Neuronal stem cell (in vitro differentiated cells): ENCODE results near the gene G3BP1.

ENCODE experiments used
- DNase-seq: peaks from one replicate; pipeline ENCODE4 v3.0.0-alpha.2; 2013; ENCODE audit warnings: low spot score
- H2AFZ ChIP-seq: one replicate; pipeline ENCODE4 v1.6.1; 2013; ENCODE audit warnings: mild to moderate bottlenecking, low read length, inconsistent platforms
- H2AK5ac ChIP-seq: 2 replicates; pipeline ENCODE4 v1.6.1; 2013; ENCODE audit warnings: low read depth, mild to moderate bottlenecking, inconsistent platforms, low read length, moderate library complexity, mixed read lengths
- H2BK120ac ChIP-seq: 2 replicates; pipeline ENCODE4 v1.6.1; 2013; ENCODE audit warnings: low read depth, mild to moderate bottlenecking, inconsistent platforms, low read length, moderate library complexity, mixed read lengths
- H2BK12ac ChIP-seq: one replicate; pipeline ENCODE4 v1.6.1; 2013; ENCODE audit warnings: low read length, inconsistent platforms
- H2BK15ac ChIP-seq: 2 replicates; pipeline ENCODE4 v1.6.1; 2013; ENCODE audit warnings: mild to moderate bottlenecking, low read length, inconsistent platforms, mixed read lengths
- H2BK5ac ChIP-seq: one replicate; pipeline ENCODE4 v1.6.1; 2013; ENCODE audit warnings: inconsistent platforms, mild to moderate bottlenecking, low read length, moderate library complexity
- H3K14ac ChIP-seq: one replicate; pipeline ENCODE4 v1.6.1; 2013; ENCODE audit warnings: low read length, inconsistent platforms
- H3K18ac ChIP-seq: 2 replicates; pipeline ENCODE4 v1.6.1; 2013; ENCODE audit warnings: low read length, inconsistent platforms
- H3K23ac ChIP-seq: 2 replicates; pipeline ENCODE4 v1.6.1; 2013; ENCODE audit warnings: low read depth, mild to moderate bottlenecking, mixed read lengths, low read length, inconsistent platforms; ENCODE audit not compliant: poor library complexity
- H3K27ac ChIP-seq: replicated peaks from 3 replicates; pipeline ENCODE4 v1.5.1; 2013; ENCODE audit warnings: low read length, inconsistent platforms
- H3K27me3 ChIP-seq, 3 experiments: 2 replicates each; pipeline ENCODE4 v1.6.1; 2013; ENCODE audit warnings: low read length in 3 of 3, mild to moderate bottlenecking in 2 of 3, inconsistent platforms in 1 of 3, low read depth in 1 of 3, mixed read lengths in 1 of 3, moderate library complexity in 1 of 3; ENCODE audit not compliant: control insufficient read depth in 3 of 3, insufficient read depth in 3 of 3
- H3K36me3 ChIP-seq, 2 donors: replicated peaks in 1 of 2; 2 replicates each; pipeline ENCODE4 v1.6.1; 2013; ENCODE audit warnings: low read length in 2 of 2; ENCODE audit not compliant: control insufficient read depth in 2 of 2, insufficient read depth in 2 of 2
- H3K4ac ChIP-seq: 2 replicates; pipeline ENCODE4 v1.6.1; 2013; ENCODE audit warnings: inconsistent platforms, mild to moderate bottlenecking, low read length, moderate library complexity
- H3K4me1 ChIP-seq, 2 donors: 1 replicate in 1 of 2; 2 replicates in 1 of 2; pipeline ENCODE4 v1.6.1; 2013; ENCODE audit warnings: low read length in 2 of 2, low read depth in 1 of 2; ENCODE audit not compliant: control insufficient read depth in 2 of 2, insufficient read depth in 1 of 2
- H3K4me2 ChIP-seq: one replicate; pipeline ENCODE4 v1.6.1; 2013; ENCODE audit warnings: mild to moderate bottlenecking, low read length, inconsistent platforms; ENCODE audit not compliant: insufficient read depth, poor library complexity, severe bottlenecking
- H3K4me3 ChIP-seq, 2 donors: 2 replicates each; pipeline ENCODE4 v1.5.1; 2013; ENCODE audit warnings: low read length in 2 of 2, mild to moderate bottlenecking in 2 of 2, inconsistent platforms in 1 of 2, moderate library complexity in 1 of 2
- H3K79me1 ChIP-seq: one replicate; pipeline ENCODE4 v1.6.1; 2013; ENCODE audit warnings: low read depth, mild to moderate bottlenecking, inconsistent platforms, low read length, moderate library complexity
- H3K9ac ChIP-seq: one replicate; pipeline ENCODE4 v1.6.1; 2013; ENCODE audit warnings: mild to moderate bottlenecking, low read depth, low read length, inconsistent platforms; ENCODE audit not compliant: poor library complexity
- H3K9me3 ChIP-seq, 2 donors: replicated peaks in 1 of 2; 2 replicates each; pipeline versions ENCODE3 to v1.6.1; 2013; ENCODE audit warnings: low read length in 2 of 2, mild to moderate bottlenecking in 2 of 2, inconsistent platforms in 1 of 2, low read depth in 1 of 2, mixed read lengths in 1 of 2, moderate library complexity in 1 of 2; ENCODE audit not compliant: control insufficient read depth in 2 of 2, insufficient read depth in 1 of 2
- H4K8ac ChIP-seq: one replicate; pipeline ENCODE4 v1.6.1; 2013; ENCODE audit warnings: low read depth, mild to moderate bottlenecking, inconsistent platforms, low read length, moderate library complexity
- H4K91ac ChIP-seq: one replicate; pipeline ENCODE4 v1.6.1; 2013; ENCODE audit warnings: low read length, low read depth, mild to moderate bottlenecking, inconsistent platforms; ENCODE audit not compliant: poor library complexity
- WGBS, 2 donors: extraction: QIAGEN DNeasy Blood & Tissue Kit; methylation state at CpG; one replicate each; pipeline ENCODE4 v1.1.7; 2013; ENCODE audit warnings: missing lambda C conversion rate in 2 of 2, mixed read lengths in 1 of 2; ENCODE audit not compliant: insufficient read length in 2 of 2, insufficient replicate concordance in 1 of 2; ENCODE audit errors: extremely low coverage in 2 of 2; 5-methylcytosine and 5-hydroxymethylcytosine counted together

Gene G3BP1

DNA sequence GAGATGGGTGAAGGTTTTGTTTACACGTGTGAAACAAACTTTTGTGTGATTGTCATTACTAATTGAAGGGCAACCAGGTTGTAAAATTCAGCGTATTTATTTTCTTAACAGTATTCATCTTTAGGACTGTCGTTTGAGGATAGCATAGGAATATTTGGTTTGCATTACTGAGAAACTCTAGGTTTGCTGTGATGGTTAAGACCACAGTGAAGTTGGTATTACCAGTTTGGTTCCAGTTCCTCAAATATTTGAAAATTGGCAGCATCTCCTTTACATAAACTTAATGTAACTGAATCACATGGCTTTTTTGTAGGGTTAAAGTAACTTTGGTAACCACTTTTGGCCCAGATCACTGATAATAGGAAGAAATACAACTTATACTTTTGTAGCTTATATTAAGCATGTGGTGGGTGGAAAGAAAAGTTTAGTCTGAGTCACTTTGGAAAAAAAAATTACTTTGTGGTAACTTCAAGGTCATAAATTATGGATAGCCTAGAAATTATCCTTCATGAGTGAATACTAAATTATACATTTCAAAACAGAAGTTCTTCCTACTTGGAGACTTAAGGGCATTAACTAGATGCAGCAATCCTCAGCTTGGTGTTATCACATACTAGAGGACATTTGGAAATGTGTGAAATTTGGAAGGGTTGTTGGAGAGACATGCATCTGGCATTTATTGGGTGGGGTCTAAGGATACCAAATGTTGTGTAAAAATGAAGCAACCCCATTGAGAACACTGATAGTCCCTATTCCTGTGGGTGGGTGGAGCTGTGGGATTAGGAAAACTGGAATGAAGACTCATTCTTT lies 33.9 kb downstream of the G3BP1 start:
- Histone ChIP-seq H3K4me3 (no peak overlapping the region), H3K4ac (no peak overlapping the region), H3K36me3 (peaks cover 19 to 98% of the 10 kb centered on the region in 2 donors), H3K18ac (no peak overlapping the region), H2BK5ac (no peak overlapping the region), H4K91ac (no peak overlapping the region), H3K27me3 (no peaks in the 10 kb centered on the region), H3K4me2 (no peak overlapping the region), H3K9me3 (peaks cover 0 to 10% of the 10 kb centered on the region in 2 donors), H2AK5ac (no peak overlapping the region), H3K23ac (no peak overlapping the region), H2BK12ac (no peak overlapping the region), H3K9ac (no peak overlapping the region), H2BK15ac (no peak overlapping the region), H3K4me1 (no peaks in the 10 kb centered on the region), H2AFZ (no peak overlapping the region), H3K27ac (no peak overlapping the region), H2BK120ac (no peak overlapping the region), H4K8ac (no peak overlapping the region), H3K14ac (no peak overlapping the region), H3K79me1 (peaks cover 5% of the 10 kb centered on the region)
- WGBS, 2 donors = no CpG with 5 or more reads among the region's 3 CpGs
- no peak for DNase-seq

- Histone ChIP-seq H3K23ac (no peak overlapping the region), H2AFZ (no peak overlapping the region), H3K79me1 (peaks cover 2% of the 10 kb centered on the region), H3K36me3 (peaks cover 21 to 100% of the 10 kb centered on the region in 2 donors), H3K14ac (no peak overlapping the region), H3K9me3 (peaks cover 0 to 10% of the 10 kb centered on the region in 2 donors), H3K18ac (no peak overlapping the region), H4K91ac (no peak overlapping the region), H3K9ac (no peak overlapping the region), H2BK5ac (no peak overlapping the region), H3K27me3 (no peaks in the 10 kb centered on the region), H3K27ac (no peak overlapping the region), H2BK120ac (no peak overlapping the region), H2BK12ac (no peak overlapping the region), H2BK15ac (no peak overlapping the region), H3K4me3 (no peak overlapping the region), H4K8ac (no peak overlapping the region), H2AK5ac (no peak overlapping the region), H3K4me1 (no peaks in the 10 kb centered on the region), H3K4ac (no peak overlapping the region), H3K4me2 (no peak overlapping the region)
- no CpG with 5 or more reads among the region's 4 CpGs for WGBS, 2 donors
- DNase-seq = no peak
These were observed 36.9 kb downstream of the G3BP1 start for GRCh38 chr5:151808451-151809169.

- H2AFZ ChIP-seq = no peak overlapping the region
- no peak overlapping the region for H3K9ac ChIP-seq
- H3K4me3 ChIP-seq = no peak overlapping the region
- H3K4me1 ChIP-seq = no peaks in the 10 kb centered on the region
- no peak for DNase-seq
- H3K36me3 ChIP-seq = peaks cover 19 to 100% of the 10 kb centered on the region in 2 donors
- H2BK5ac ChIP-seq = no peak overlapping the region
- no peak overlapping the region for H2BK120ac ChIP-seq
- no peak overlapping the region for H4K8ac ChIP-seq
- no CpG with 5 or more reads among the region's 1 CpG for WGBS, 2 donors
- no peak overlapping the region for H4K91ac ChIP-seq
- no peak overlapping the region for H3K4me2 ChIP-seq
- H3K79me1 ChIP-seq = no peaks in the 10 kb centered on the region
- no peak overlapping the region for H3K23ac ChIP-seq
- no peak overlapping the region for H3K27ac ChIP-seq
- no peak overlapping the region for H3K14ac ChIP-seq
- H2BK12ac ChIP-seq = no peak overlapping the region
- no peak overlapping the region for H2AK5ac ChIP-seq
- no peak overlapping the region for H3K4ac ChIP-seq
- peaks cover 0 to 10% of the 10 kb centered on the region in 2 donors for H3K9me3 ChIP-seq
- no peaks in the 10 kb centered on the region for H3K27me3 ChIP-seq
- H3K18ac ChIP-seq = no peak overlapping the region
- H2BK15ac ChIP-seq = no peak overlapping the region
These were observed 38.7 kb downstream of the G3BP1 start for GRCh38 chr5:151810449-151810848.

DNA sequence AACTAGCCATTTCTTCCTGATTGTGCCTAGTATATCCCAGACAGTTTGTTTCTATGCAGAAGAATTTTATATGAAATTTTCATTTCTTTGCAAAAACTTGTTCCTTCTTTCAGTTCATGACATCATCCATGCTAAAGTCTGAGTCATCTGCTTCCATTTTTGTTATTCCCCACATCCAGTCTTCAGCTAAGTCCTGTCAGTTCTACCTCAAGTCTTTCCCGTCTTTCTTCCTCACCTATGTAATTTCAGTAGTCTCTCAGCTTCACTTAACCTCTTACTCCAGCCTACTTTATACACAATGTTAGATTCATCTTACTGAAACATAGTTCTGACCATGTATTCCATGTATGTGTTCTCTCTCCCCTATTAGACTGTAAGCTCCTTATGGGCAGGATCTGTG lies 39.1 kb downstream of the G3BP1 start:
- no CpG with 5 or more reads among the region's 1 CpG for WGBS, 2 donors
- H3K4me1 ChIP-seq = no peaks in the 10 kb centered on the region

More for the DNA sequence above, 39.1 kb downstream of the G3BP1 start:
- Histone ChIP-seq H2BK5ac (no peak overlapping the region), H4K91ac (no peak overlapping the region), H3K4me2 (no peak overlapping the region), H3K23ac (no peak overlapping the region), H3K14ac (no peak overlapping the region), H2AFZ (no peak overlapping the region), H3K4ac (no peak overlapping the region), H3K27ac (no peak overlapping the region), H3K18ac (no peak overlapping the region), H3K9ac (no peak overlapping the region), H3K27me3 (no peaks in the 10 kb centered on the region), H3K79me1 (no peaks in the 10 kb centered on the region), H3K4me3 (no peak overlapping the region), H3K36me3 (peaks cover 19 to 100% of the 10 kb centered on the region in 2 donors), H2AK5ac (no peak overlapping the region), H2BK12ac (no peak overlapping the region), H2BK15ac (no peak overlapping the region), H3K9me3 (peaks cover 0 to 10% of the 10 kb centered on the region in 2 donors), H4K8ac (no peak overlapping the region), H2BK120ac (no peak overlapping the region)
- DNase-seq = no peak
